ENCODE data around the gene SRRD. TPM values are rescaled to one million over a fixed set of nuclear protein-coding genes. Genes with fewer than 3 reads are reported as not detected.

SRRD gene
- total RNA-seq, 4 donors from 2014 or later: 3.0 to 11.4 (median 6.2) TPM

DNA sequence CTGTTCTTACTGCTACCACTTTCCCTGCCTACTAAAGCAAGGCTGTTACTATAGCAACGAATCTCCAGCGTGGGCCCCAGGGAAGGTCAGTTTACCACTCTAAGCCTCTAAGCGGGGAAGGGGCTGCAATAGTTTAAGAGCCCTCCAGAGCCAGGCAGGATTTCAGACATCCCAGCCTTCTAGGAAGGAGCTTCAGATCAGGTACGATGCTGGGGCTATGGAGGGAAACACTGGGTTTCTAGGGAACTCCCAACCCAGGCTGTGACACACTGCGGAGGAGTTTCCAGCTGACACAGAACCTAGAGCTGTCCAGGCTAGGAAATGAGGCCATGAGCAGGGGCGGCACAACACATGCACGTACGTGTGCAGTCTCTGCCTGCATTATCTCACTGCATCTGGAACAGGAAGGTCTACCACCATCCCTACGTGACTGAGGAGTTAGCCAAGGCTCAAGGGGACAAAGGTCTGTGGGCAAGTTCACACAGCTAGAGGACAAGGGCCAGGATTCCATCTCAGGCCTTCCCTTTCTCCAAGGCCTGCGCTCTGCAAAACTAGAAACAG, 20.5 kb upstream of the SRRD start:
- TF ChIP-seq EP300 (IDR thresholded peaks at IDR 0.05; ENCODE audit: low read depth) (no peak), CTCF (IDR thresholded peaks at IDR 0.05) (no peak), POLR2A (IDR thresholded peaks at IDR 0.05) (no peak), POLR2AphosphoS5 (IDR thresholded peaks at IDR 0.05) (no peak)
- no peak for DNase-seq
- no peak overlapping the region for H3K27ac ChIP-seq
- H3K36me3 ChIP-seq: peaks cover 0 to 42% (median 10%) of the 10 kb centered on the region in 4 donors
- WGBS, 2 donors (ENCODE audit: low coverage in 1 of 2): 76% methylated on average over 10 of the region's 10 CpGs; no CpG with 5 or more reads in 1 of the 2 donors
- in situ Hi-C loops (cut with MboI; ENCODE audit: low pct_ligation_motif_present in 1 of 4, low pct_unique_long_range_greater_than_20kb in 1 of 4, low sequenced_read_pairs in 3 of 4) (loop anchor here in 2 of 4 donors (5.0 kb wide), 2 partner anchors 61 to 66 kb away; no protein-coding TSS in a partner anchor), intact Hi-C loops (cut with DNase I; ENCODE audit: low total_unique reads) (loop anchor here (5.0 kb wide), 1 partner anchor 661 kb away; no protein-coding TSS in a partner anchor)
- H3K27me3 ChIP-seq: no peaks in the 10 kb centered on the region
- no peaks in the 10 kb centered on the region for H3K4me1 ChIP-seq
- H3K9me3 ChIP-seq: no peaks in the 10 kb centered on the region
- no peak overlapping the region for H3K4me3 ChIP-seq

- H3K4me3 ChIP-seq: no peak overlapping the region
- H3K27ac ChIP-seq: no peak overlapping the region
- intact Hi-C loops (cut with DNase I; ENCODE audit: low total_unique reads) (loop anchor here (5.0 kb wide), 1 partner anchor 661 kb away; no protein-coding TSS in a partner anchor), in situ Hi-C loops (cut with MboI; ENCODE audit: low pct_ligation_motif_present in 1 of 4, low pct_unique_long_range_greater_than_20kb in 1 of 4, low sequenced_read_pairs in 3 of 4) (loop anchor here in 2 of 4 donors (5.0 kb wide), 2 partner anchors 61 to 66 kb away; no protein-coding TSS in a partner anchor)
- TF ChIP-seq POLR2A (IDR thresholded peaks at IDR 0.05) (no peak), EP300 (IDR thresholded peaks at IDR 0.05; ENCODE audit: low read depth) (no peak), CTCF (IDR thresholded peaks at IDR 0.05) (no peak)
- H3K9me3 ChIP-seq: no peaks in the 10 kb centered on the region
- WGBS, 2 donors (ENCODE audit: low coverage in 1 of 2): 85% methylated on average over 9 of the region's 9 CpGs; no CpG with 5 or more reads in 1 of the 2 donors
- DNase-seq: no peak
- H3K27me3 ChIP-seq: no peaks in the 10 kb centered on the region
- H3K36me3 ChIP-seq: peaks cover 0 to 44% (median 12%) of the 10 kb centered on the region in 4 donors
- H3K4me1 ChIP-seq: no peaks in the 10 kb centered on the region
These were observed 20.0 kb upstream of the SRRD start for GRCh38 chr22:26463688-26464087.

- H3K4me3 ChIP-seq: no peak overlapping the region
- no peaks in the 10 kb centered on the region for H3K27me3 ChIP-seq
- WGBS, 2 donors (ENCODE audit: low coverage in 1 of 2): 91% methylated on average over 7 of the region's 7 CpGs; no CpG with 5 or more reads in 1 of the 2 donors
- in situ Hi-C loops (cut with MboI; ENCODE audit: low pct_ligation_motif_present in 1 of 4, low pct_unique_long_range_greater_than_20kb in 1 of 4, low sequenced_read_pairs in 3 of 4) (loop anchor here in 2 of 4 donors (5.0 kb wide), 2 partner anchors 62 to 67 kb away; no protein-coding TSS in a partner anchor), intact Hi-C loops (cut with DNase I; ENCODE audit: low total_unique reads) (loop anchor here (5.0 kb wide), 1 partner anchor 662 kb away; no protein-coding TSS in a partner anchor)
- TF ChIP-seq POLR2A (IDR thresholded peaks at IDR 0.05) (no peak), POLR2AphosphoS5 (IDR thresholded peaks at IDR 0.05) (no peak), EP300 (IDR thresholded peaks at IDR 0.05; ENCODE audit: low read depth) (no peak), CTCF (IDR thresholded peaks at IDR 0.05) (no peak)
- peaks cover 0 to 50% (median 14%) of the 10 kb centered on the region in 4 donors for H3K36me3 ChIP-seq
- no peaks in the 10 kb centered on the region for H3K9me3 ChIP-seq
- no peak overlapping the region for H3K27ac ChIP-seq
- no peaks in the 10 kb centered on the region for H3K4me1 ChIP-seq
- no peak for DNase-seq
These were observed 19.4 kb upstream of the SRRD start for GRCh38 chr22:26464312-26464711.

DNA sequence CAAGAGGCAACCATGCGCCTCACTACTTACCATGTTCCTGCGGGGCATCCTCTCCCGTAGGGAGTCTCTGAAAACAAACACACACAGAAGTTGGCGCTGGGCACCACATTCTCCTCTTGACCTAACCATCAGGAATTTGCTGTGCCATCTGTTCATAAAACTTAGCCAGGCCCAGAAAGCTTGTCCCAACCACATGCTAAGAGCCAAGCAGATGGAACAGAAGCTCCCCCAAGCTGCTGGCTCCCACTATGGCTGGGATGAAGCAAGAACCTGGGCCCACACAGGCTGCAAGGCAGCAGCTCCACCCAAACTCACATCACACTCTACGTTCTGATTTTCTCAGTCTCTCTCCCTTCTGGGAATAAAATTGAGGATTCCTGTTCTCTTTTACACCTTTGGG, 17.5 kb upstream of the SRRD start:
- in situ Hi-C loops (cut with MboI; ENCODE audit: low pct_ligation_motif_present in 1 of 4, low pct_unique_long_range_greater_than_20kb in 1 of 4, low sequenced_read_pairs in 3 of 4): no loop called here
- no peak for TF ChIP-seq EP300 (IDR thresholded peaks at IDR 0.05; ENCODE audit: low read depth)
- TF ChIP-seq POLR2AphosphoS5 (IDR thresholded peaks at IDR 0.05): no peak
- TF ChIP-seq POLR2A (IDR thresholded peaks at IDR 0.05): no peak
- TF ChIP-seq CTCF (IDR thresholded peaks at IDR 0.05): no peak
- Histone ChIP-seq H3K9me3 (no peaks in the 10 kb centered on the region), H3K27me3 (no peaks in the 10 kb centered on the region), H3K27ac (no peak overlapping the region), H3K36me3 (peaks cover 0 to 65% (median 20%) of the 10 kb centered on the region in 4 donors), H3K4me3 (no peak overlapping the region), H3K4me1 (no peaks in the 10 kb centered on the region)
- DNase-seq: no peak
- 86 to 91% methylated on average over 1 to 5 of the region's 5 CpGs for WGBS, 2 donors (ENCODE audit: low coverage in 1 of 2)
- intact Hi-C loops (cut with DNase I; ENCODE audit: low total_unique reads): no loop called here
